Measurements from ENCODE around the gene HDAC7.

HDAC7 gene

GRCh38 chr12:47863467-47863866 lies 43.8 kb upstream of the HDAC7 start:
- no peak for DNase-seq (ENCODE audit: low read depth)
- no peak for TF ChIP-seq CTCF (IDR thresholded peaks at IDR 0.05; ENCODE audit: control insufficient read depth, extremely low read depth, insufficient read depth)
- H3K4me3 ChIP-seq (ENCODE audit: low read depth, low read length), result no peak overlapping the region

GRCh38 chr12:47862881-47863280 lies 43.2 kb upstream of the HDAC7 start:
- DNase-seq (ENCODE audit: low read depth), result no peak
- H3K4me3 ChIP-seq (ENCODE audit: low read depth, low read length), result no peak overlapping the region
- no peak for TF ChIP-seq CTCF (IDR thresholded peaks at IDR 0.05; ENCODE audit: control insufficient read depth, extremely low read depth, insufficient read depth)

GRCh38 chr12:47862167-47862750 lies 42.6 kb upstream of the HDAC7 start:
- TF ChIP-seq CTCF (IDR thresholded peaks at IDR 0.05; ENCODE audit: control insufficient read depth, extremely low read depth, insufficient read depth), result no peak
- H3K4me3 ChIP-seq (ENCODE audit: low read depth, low read length), result no peak overlapping the region

GRCh38 chr12:47860873-47861272 lies 41.2 kb upstream of the HDAC7 start:
- DNase-seq (ENCODE audit: low read depth), result no peak
- H3K4me3 ChIP-seq (ENCODE audit: low read depth, low read length), result no peak overlapping the region
- TF ChIP-seq CTCF (IDR thresholded peaks at IDR 0.05; ENCODE audit: control insufficient read depth, extremely low read depth, insufficient read depth), result no peak

More at GRCh38 chr12:47862167-47862750, 42.6 kb upstream of the HDAC7 start:
- no peak for DNase-seq (ENCODE audit: low read depth)

GRCh38 chr12:47860279-47860841 lies 40.7 kb upstream of the HDAC7 start:
- no peak for DNase-seq (ENCODE audit: low read depth)
- no peak for TF ChIP-seq CTCF (IDR thresholded peaks at IDR 0.05; ENCODE audit: control insufficient read depth, extremely low read depth, insufficient read depth)
- H3K4me3 ChIP-seq (ENCODE audit: low read depth, low read length), result no peak overlapping the region

- DNase-seq (ENCODE audit: low read depth), result no peak
- H3K4me3 ChIP-seq (ENCODE audit: low read depth, low read length), result no peak overlapping the region
- no peak for TF ChIP-seq CTCF (IDR thresholded peaks at IDR 0.05; ENCODE audit: control insufficient read depth, extremely low read depth, insufficient read depth)
Measured at GRCh38 chr12:47858511-47859266, 39.0 kb upstream of the HDAC7 start.
